Kidney (tissue), 14 donors: ENCODE data around the gene OLIG2. TPM values are rescaled to one million over a fixed set of nuclear protein-coding genes. Genes with fewer than 3 reads are reported as not detected.

Experiments used
- DNase-seq, 5 donors: peaks; one replicate each; pipeline ENCODE4 v3.0.0-alpha.2; 2013 to 2020
- FAIRE-seq: peaks from 2 replicates; lab custom pipeline; 2012; peaks lifted over from hg19 to GRCh38; lab: Jason Lieb, UNC
- H3K27ac ChIP-seq, 2 donors: one replicate each; pipeline ENCODE4 v1.7.0; 2013; ENCODE audit warnings: low read depth in 2 of 2, low read length in 2 of 2, inconsistent platforms in 1 of 2
- H3K27me3 ChIP-seq: one replicate; pipeline ENCODE4 v1.7.1; 2013; ENCODE audit warnings: low read length, inconsistent platforms; ENCODE audit not compliant: control insufficient read depth, insufficient read depth
- H3K36me3 ChIP-seq, 3 donors: one replicate each; pipeline versions ENCODE4 v1.7.0 to v1.7.1; 2013; ENCODE audit warnings: low read length in 3 of 3, control low read depth in 1 of 3, inconsistent platforms in 1 of 3; ENCODE audit not compliant: insufficient read depth in 3 of 3, control insufficient read depth in 2 of 3
- H3K4me1 ChIP-seq, 3 donors: one replicate each; pipeline versions ENCODE4 v1.7.0 to v1.7.1; 2013; ENCODE audit warnings: low read length in 3 of 3, inconsistent platforms in 1 of 3, low read depth in 1 of 3; ENCODE audit not compliant: control insufficient read depth in 2 of 3, insufficient read depth in 2 of 3
- H3K4me3 ChIP-seq, 3 donors: one replicate each; pipeline versions ENCODE4 v1.7.0 to v1.8.1; 2013; ENCODE audit warnings: low read length in 3 of 3, control low read depth in 1 of 3, inconsistent platforms in 1 of 3
- H3K9ac ChIP-seq, 3 donors: one replicate each; pipeline versions ENCODE4 v1.7.0 to v1.7.1; 2013; ENCODE audit warnings: low read length in 3 of 3, control low read depth in 1 of 3, inconsistent platforms in 1 of 3
- H3K9me3 ChIP-seq, 3 donors: one replicate each; pipeline versions ENCODE4 v1.7.0 to v1.7.1; 2013; ENCODE audit warnings: low read length in 3 of 3, control low read depth in 1 of 3, inconsistent platforms in 1 of 3; ENCODE audit not compliant: control insufficient read depth in 2 of 3, insufficient read depth in 1 of 3
- CTCF ChIP-seq: IDR thresholded peaks from 3 replicates; pipeline ENCODE4 v1.5.1; 2012; ENCODE audit warnings: mild to moderate bottlenecking, moderate library complexity, borderline replicate concordance; ENCODE audit not compliant: insufficient read depth; ENCODE audit errors: extremely low read depth
- intact Hi-C: fragments of 100-400 bp; cut with DNase I; formaldehyde crosslinking; loops from one replicate; pipeline ENCODE4 v1.11.1; 2022
- polyA plus RNA-seq: library from polyadenylated mRNA; stranded (reverse); fragments of 350-450 nt; fragmentation: Illumina TruSeq; extraction: RNeasy Lipid Tissue Mini Kit (QIAGEN cat#74804); gene quantifications from one replicate; pipeline ENCODE4 v1.2.3, GENCODE V29; 2014; ENCODE audit warnings: low read depth, low replicate concordance; ENCODE audit not compliant: insufficient read depth
- total RNA-seq: library from RNA; stranded (reverse); fragmentation: NEBNext Ultra II Directional; extraction: Animal tissue kit (Norgen Biotek cat#: 25700); gene quantifications from one replicate; pipeline ENCODE4 v1.2.1, GENCODE V29; 2021
- donor health status: control.
- donor health status: control.
- donor health status: control.
- donor health status: control.
- donor health status: control.
- donor health status: DM: yes; HTN: yes; CAD: no.
- donor health status: Normal renal cell carcinoma (clear cell type).

The OLIG2 gene
- total and polyA plus RNA-seq, 2 donors from 2014 or later: not detected

- H3K27me3 ChIP-seq: no peaks in the 10 kb centered on the region
- TF ChIP-seq CTCF: no peak
- no peak overlapping the region for H3K27ac ChIP-seq
- no peaks in the 10 kb centered on the region for H3K4me1 ChIP-seq
- FAIRE-seq: no peak
- no peak overlapping the region for H3K4me3 ChIP-seq
- H3K9me3 ChIP-seq: no peaks in the 10 kb centered on the region
- intact Hi-C loops: no loop called here
- H3K9ac ChIP-seq: no peak overlapping the region
- DNase-seq: no peak
- H3K36me3 ChIP-seq: no peaks in the 10 kb centered on the region
These were observed 20.7 kb downstream of the OLIG2 start for GRCh38 chr21:33046455-33046854.

GRCh38 chr21:33047231-33047630, 21.5 kb downstream of the OLIG2 start:
- intact Hi-C loops: no loop called here
- Histone ChIP-seq H3K36me3 (no peaks in the 10 kb centered on the region), H3K9ac (no peak overlapping the region), H3K4me3 (no peak overlapping the region), H3K9me3 (no peaks in the 10 kb centered on the region), H3K27ac (no peak overlapping the region), H3K27me3 (no peaks in the 10 kb centered on the region), H3K4me1 (no peaks in the 10 kb centered on the region)
- TF ChIP-seq CTCF: no peak
- no peak for DNase-seq
- no peak for FAIRE-seq

GRCh38 chr21:33051925-33052324, 26.2 kb downstream of the OLIG2 start:
- H3K36me3 ChIP-seq: no peaks in the 10 kb centered on the region
- H3K4me3 ChIP-seq: no peak overlapping the region
- H3K9me3 ChIP-seq: no peaks in the 10 kb centered on the region
- DNase-seq (no peak), FAIRE-seq (no peak)
- intact Hi-C loops: no loop called here
- no peak overlapping the region for H3K27ac ChIP-seq
- TF ChIP-seq CTCF: no peak
- H3K27me3 ChIP-seq: no peaks in the 10 kb centered on the region
- no peak overlapping the region for H3K9ac ChIP-seq
- H3K4me1 ChIP-seq: no peaks in the 10 kb centered on the region

- no peak for DNase-seq
- intact Hi-C loops: no loop called here
- Histone ChIP-seq H3K9me3 (no peaks in the 10 kb centered on the region), H3K4me3 (no peak overlapping the region), H3K4me1 (no peaks in the 10 kb centered on the region), H3K27ac (no peak overlapping the region), H3K27me3 (no peaks in the 10 kb centered on the region), H3K36me3 (no peaks in the 10 kb centered on the region), H3K9ac (no peak overlapping the region)
- FAIRE-seq: no peak
- no peak for TF ChIP-seq CTCF
These were observed 28.2 kb downstream of the OLIG2 start for GRCh38 chr21:33053951-33054350.
